HEK293 (cell line): ENCODE results near the gene SLC4A11.

Experiments used
- AEBP2 ChIP-seq: fragments of 450-650 bp; formaldehyde crosslinking; IDR thresholded peaks from 2 replicates; pipeline ENCODE4 v1.5.1; 2016; ENCODE audit warnings: missing biosample characterization, missing genetic modification characterization, borderline replicate concordance
- ATF2 ChIP-seq: fragments of 450-650 bp; formaldehyde crosslinking; IDR thresholded peaks from 2 replicates; pipeline ENCODE4 v1.5.1; 2016; ENCODE audit warnings: missing biosample characterization, missing genetic modification characterization, low read depth
- BCL11B ChIP-seq: fragments of 450-650 bp; formaldehyde crosslinking; IDR thresholded peaks from 2 replicates; pipeline ENCODE4 v1.5.1; 2016; ENCODE audit warnings: low read depth, missing biosample characterization, missing genetic modification characterization
- CTCF ChIP-seq: fragments of 450-650 bp; formaldehyde crosslinking; IDR thresholded peaks from 2 replicates; pipeline ENCODE4 v1.5.1; 2016; ENCODE audit warnings: missing biosample characterization, missing genetic modification characterization
- KLF8 ChIP-seq: fragments of 450-650 bp; formaldehyde crosslinking; IDR thresholded peaks from 2 replicates; pipeline ENCODE4 v1.5.1; 2016; ENCODE audit warnings: missing biosample characterization, missing genetic modification characterization
- MZF1 ChIP-seq: fragments of 450-650 bp; formaldehyde crosslinking; IDR thresholded peaks from 2 replicates; pipeline ENCODE4 v1.5.1; 2017; ENCODE audit warnings: missing biosample characterization, missing genetic modification characterization, borderline replicate concordance
- PRDM4 ChIP-seq: fragments of 450-650 bp; formaldehyde crosslinking; IDR thresholded peaks from 2 replicates; pipeline ENCODE4 v1.5.1; 2017; ENCODE audit warnings: missing biosample characterization, missing genetic modification characterization
- SP2 ChIP-seq: fragments of 450-650 bp; formaldehyde crosslinking; IDR thresholded peaks from 2 replicates; pipeline ENCODE4 v1.5.1; 2016; ENCODE audit warnings: missing biosample characterization, missing genetic modification characterization
- SP3 ChIP-seq: fragments of 450-650 bp; formaldehyde crosslinking; IDR thresholded peaks from 2 replicates; pipeline ENCODE4 v1.5.1; 2016; ENCODE audit warnings: missing biosample characterization, missing genetic modification characterization
- ZNF274 ChIP-seq, 2 experiments: fragments of 200-500 bp in 1 of 2; fragments of 450-650 bp in 1 of 2; sonication (Bioruptor generic) in 1 of 2; formaldehyde crosslinking in 1 of 2; IDR thresholded peaks; 2 replicates each; pipeline versions ENCODE4 v1.5.1 to v1.6.1; 2014 to 2016; ENCODE audit warnings: borderline replicate concordance in 1 of 2, inconsistent platforms in 1 of 2, low read length in 1 of 2, missing biosample characterization in 1 of 2, missing genetic modification characterization in 1 of 2
- ZNF324 ChIP-seq: fragments of 450-650 bp; formaldehyde crosslinking; IDR thresholded peaks from 2 replicates; pipeline ENCODE4 v1.5.1; 2016; ENCODE audit warnings: missing biosample characterization, missing genetic modification characterization
- ZNF488 ChIP-seq: fragments of 450-650 bp; formaldehyde crosslinking; IDR thresholded peaks from 2 replicates; pipeline ENCODE4 v1.5.1; 2016; ENCODE audit warnings: missing biosample characterization, missing genetic modification characterization
- ZNF560 ChIP-seq: fragments of 450-650 bp; formaldehyde crosslinking; IDR thresholded peaks from 2 replicates; pipeline ENCODE4 v1.5.1; 2017; ENCODE audit warnings: missing biosample characterization, missing genetic modification characterization, borderline replicate concordance
- ZNF791 ChIP-seq: fragments of 450-650 bp; formaldehyde crosslinking; IDR thresholded peaks from 2 replicates; pipeline ENCODE4 v1.5.1; 2016; ENCODE audit warnings: missing biosample characterization, missing genetic modification characterization

GRCh38 chr20:3199976-3200755 is 38.8 kb downstream of the SLC4A11 start:
- TF ChIP-seq BCL11B (no peak), CTCF (no peak), AEBP2 (tag by site-specific recombination) (no peak), SP3 (no peak), ZNF791 (tag by site-specific recombination) (no peak), PRDM4 (tag by site-specific recombination) (no peak), ATF2 (tag by site-specific recombination) (no peak), ZNF560 (tag by site-specific recombination) (no peak), SP2 (tag by site-specific recombination) (no peak), KLF8 (tag by site-specific recombination) (no peak), ZNF488 (no peak), ZNF324 (tag by site-specific recombination) (no peak), MZF1 (tag by site-specific recombination) (no peak), ZNF274 (IDR thresholded peaks at IDR 0.05; ENCODE audit: low read length) (no peak), ZNF274 (tag by site-specific recombination; IDR thresholded peaks at IDR 0.05; ENCODE audit: borderline replicate concordance) (no peak)
